SK-N-SH (cell line): ENCODE data around the gene HHEX.

Experiments
- CTCF ChIP-seq: fragments of 200-600 bp; sonication (generic); IDR thresholded peaks from 2 replicates; pipeline ENCODE4 v1.6.1; 2017; ENCODE audit warnings: antibody characterized with exemption, mild to moderate bottlenecking, moderate library complexity
- FOXM1 ChIP-seq: IDR thresholded peaks from 2 replicates; pipeline ENCODE4 v1.4.0; 2012; ENCODE audit warnings: low read depth, mild to moderate bottlenecking
- GATA2 ChIP-seq: sonication (generic); formaldehyde crosslinking; IDR thresholded peaks from 2 replicates; pipeline ENCODE4 v1.5.0; 2020; ENCODE audit warnings: mild to moderate bottlenecking, missing genetic modification reagents
- MXI1 ChIP-seq: IDR thresholded peaks from 2 replicates; pipeline ENCODE4 v1.6.1; 2012; ENCODE audit warnings: mild to moderate bottlenecking, low read depth, low read length, improper control_type of control experiment
- RAD21 ChIP-seq: IDR thresholded peaks from 2 replicates; pipeline ENCODE4 v1.6.1; 2012; ENCODE audit warnings: mild to moderate bottlenecking, low read length

GRCh38 chr10:92714872-92715271, 25.1 kb downstream of the HHEX start:
- TF ChIP-seq FOXM1: no peak
- TF ChIP-seq RAD21: no peak
- TF ChIP-seq CTCF: no peak
- no peak for TF ChIP-seq MXI1
- TF ChIP-seq GATA2 (CRISPR knock-in tag): no peak
